Vagina (tissue), 2 donors: ENCODE results near the gene SHC3.

Experiments
- POLR2A ChIP-seq, 2 donors: fragments of 450-650 bp; IDR thresholded peaks; one replicate each; pipeline ENCODE4 v1.6.1; 2017; ENCODE audit warnings: antibody characterized with exemption in 2 of 2, mild to moderate bottlenecking in 2 of 2, moderate library complexity in 2 of 2
- POLR2AphosphoS5 ChIP-seq, 2 donors: sonication (generic); formaldehyde crosslinking; IDR thresholded peaks; one replicate each; pipeline ENCODE4 v1.9.0; 2017; ENCODE audit warnings: antibody characterized with exemption in 2 of 2, mild to moderate bottlenecking in 2 of 2, low read depth in 1 of 2; ENCODE audit not compliant: insufficient read depth in 1 of 2
- TF ChIP-seq, protein P1 (sequence below), 3 experiments: fragments of 450-650 bp in 2 of 3; fragments of 200-600 bp in 1 of 3; sonication (generic) in 1 of 3; IDR thresholded peaks; one replicate each; pipeline ENCODE4 v1.5.1; 2017 to 2019; ENCODE audit warnings: antibody characterized with exemption in 3 of 3, mild to moderate bottlenecking in 2 of 3, moderate library complexity in 2 of 3

GRCh38 chr9:89051421-89052025, 127.1 kb downstream of the SHC3 start:
- TF ChIP-seq, protein P1, sequence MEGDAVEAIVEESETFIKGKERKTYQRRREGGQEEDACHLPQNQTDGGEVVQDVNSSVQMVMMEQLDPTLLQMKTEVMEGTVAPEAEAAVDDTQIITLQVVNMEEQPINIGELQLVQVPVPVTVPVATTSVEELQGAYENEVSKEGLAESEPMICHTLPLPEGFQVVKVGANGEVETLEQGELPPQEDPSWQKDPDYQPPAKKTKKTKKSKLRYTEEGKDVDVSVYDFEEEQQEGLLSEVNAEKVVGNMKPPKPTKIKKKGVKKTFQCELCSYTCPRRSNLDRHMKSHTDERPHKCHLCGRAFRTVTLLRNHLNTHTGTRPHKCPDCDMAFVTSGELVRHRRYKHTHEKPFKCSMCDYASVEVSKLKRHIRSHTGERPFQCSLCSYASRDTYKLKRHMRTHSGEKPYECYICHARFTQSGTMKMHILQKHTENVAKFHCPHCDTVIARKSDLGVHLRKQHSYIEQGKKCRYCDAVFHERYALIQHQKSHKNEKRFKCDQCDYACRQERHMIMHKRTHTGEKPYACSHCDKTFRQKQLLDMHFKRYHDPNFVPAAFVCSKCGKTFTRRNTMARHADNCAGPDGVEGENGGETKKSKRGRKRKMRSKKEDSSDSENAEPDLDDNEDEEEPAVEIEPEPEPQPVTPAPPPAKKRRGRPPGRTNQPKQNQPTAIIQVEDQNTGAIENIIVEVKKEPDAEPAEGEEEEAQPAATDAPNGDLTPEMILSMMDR (IDR thresholded peaks at IDR 0.05) = no peak
- no peak for TF ChIP-seq POLR2A (IDR thresholded peaks at IDR 0.05)
- TF ChIP-seq POLR2AphosphoS5 (IDR thresholded peaks at IDR 0.05; ENCODE audit: insufficient read depth in 1 of 2, low read depth in 1 of 2) = no peak
